Activated CD8-positive, alpha-beta memory T cell treated with anti-CD3 and anti-CD28 coated beads for 4 hours (primary cell): Measurements from ENCODE around the gene MFN2.
"Not testable (repeated sequence)": the region's sequence is repeated elsewhere in the genome, so short reads cannot be mapped to it uniquely, and the experiment has no call there.

Experiments used
- DNase-seq, 2 donors: peaks; one replicate each; pipeline ENCODE4 v3.0.0-alpha.2; 2020; ENCODE audit warnings: low read depth in 2 of 2

MFN2 gene

GRCh38 chr1:11979851-11980675 lies at the start of gene MFN2:
Gene MFN2 (plus strand): TSS chr1:11980444. CDS start chr1:11989169, 8,725 bp downstream.
- peak; percentile 85 to 89 for DNase-seq

GRCh38 chr1:11930571-11931445 lies 49.4 kb upstream of the MFN2 start:
- DNase-seq = no peak

GRCh38 chr1:11931845-11932244 lies 48.4 kb upstream of the MFN2 start:
- no peak for DNase-seq

- peak; percentile 68 to 79 for DNase-seq
Measured at GRCh38 chr1:11934302-11935056, 45.8 kb upstream of the MFN2 start, which contains the start of gene PLOD1. Gene PLOD1 (plus strand): TSS chr1:11934717. CDS start chr1:11934780, 63 bp downstream.

- DNase-seq = no peak
Measured at GRCh38 chr1:11935057-11935412, 45.2 kb upstream of the MFN2 start.

- DNase-seq = not testable (repeated sequence)
Measured at GRCh38 chr1:11935733-11936132, 44.5 kb upstream of the MFN2 start.

GRCh38 chr1:11938722-11939526 lies 41.3 kb upstream of the MFN2 start:
- DNase-seq = no peak

GRCh38 chr1:11939794-11940193 lies 40.5 kb upstream of the MFN2 start:
- not testable (repeated sequence) for DNase-seq

GRCh38 chr1:11940260-11940921 lies 39.9 kb upstream of the MFN2 start:
- DNase-seq = no peak

GRCh38 chr1:11942280-11942679 lies 38.0 kb upstream of the MFN2 start:
- DNase-seq = no peak

- no peak for DNase-seq
Measured at GRCh38 chr1:11943619-11944018, 36.6 kb upstream of the MFN2 start.

- DNase-seq = no peak
Measured at GRCh38 chr1:11944358-11944931, 35.8 kb upstream of the MFN2 start.

- DNase-seq = no peak
Measured at GRCh38 chr1:11946647-11947046, 33.6 kb upstream of the MFN2 start.

GRCh38 chr1:11948822-11949458 lies 31.3 kb upstream of the MFN2 start:
- DNase-seq = no peak

GRCh38 chr1:11951901-11952300 lies 28.3 kb upstream of the MFN2 start:
- no peak for DNase-seq

GRCh38 chr1:11952455-11953109 lies 27.7 kb upstream of the MFN2 start:
- peak in 1 of 2 donors; percentile 9 for DNase-seq

- DNase-seq = no peak
Measured at GRCh38 chr1:11955221-11955620, 25.0 kb upstream of the MFN2 start.

GRCh38 chr1:11957398-11957797 lies 22.8 kb upstream of the MFN2 start:
- no peak for DNase-seq

- DNase-seq = no peak
Measured at GRCh38 chr1:11957897-11958296, 22.3 kb upstream of the MFN2 start.
